Breast epithelium (tissue), 4 donors: ENCODE measurements around the gene VPS52. TPM values are rescaled to one million over a fixed set of nuclear protein-coding genes. Genes with fewer than 3 reads are reported as not detected.

Source experiments
- DNase-seq, 2 donors: peaks; one replicate each; pipeline ENCODE4 v3.0.0-alpha.2; 2019; ENCODE audit warnings: low spot score in 2 of 2
- H3K27ac ChIP-seq, 2 donors: fragments of 200-600 bp; sonication (generic) in 1 of 2; one replicate each; pipeline ENCODE4 v1.5.1; 2016 to 2019; ENCODE audit warnings: mild to moderate bottlenecking in 1 of 2
- H3K27me3 ChIP-seq, 2 donors: fragments of 200-600 bp; sonication (generic) in 1 of 2; one replicate each; pipeline versions ENCODE4 v1.5.1 to v1.6.0; 2017 to 2019; ENCODE audit warnings: control low read depth in 1 of 2, mild to moderate bottlenecking in 1 of 2
- H3K36me3 ChIP-seq: fragments of 200-600 bp; one replicate; pipeline ENCODE4 v1.5.1; 2019
- H3K4me1 ChIP-seq, 2 donors: fragments of 200-600 bp; sonication (generic); one replicate each; pipeline ENCODE4 v1.5.1; 2016 to 2019; ENCODE audit warnings: control low read depth in 1 of 2
- H3K4me3 ChIP-seq, 3 donors: fragments of 200-600 bp; sonication (generic); 1 replicate in 2 of 3; 2 replicates in 1 of 3; pipeline ENCODE4 v1.5.1; 2016 to 2019; ENCODE audit warnings: mild to moderate bottlenecking in 3 of 3, moderate library complexity in 2 of 3
- H3K9me3 ChIP-seq, 2 donors: fragments of 200-600 bp; sonication (generic) in 1 of 2; one replicate each; pipeline ENCODE4 v1.5.1; 2016 to 2019; ENCODE audit warnings: control low read depth in 1 of 2
- CTCF ChIP-seq, 3 donors: fragments of 450-650 bp; IDR thresholded peaks; one replicate each; pipeline ENCODE4 v1.5.1; 2016 to 2017; ENCODE audit warnings: antibody characterized with exemption in 3 of 3, mild to moderate bottlenecking in 3 of 3, moderate library complexity in 3 of 3
- POLR2A ChIP-seq: fragments of 450-650 bp; IDR thresholded peaks from one replicate; pipeline ENCODE4 v1.6.1; 2016; ENCODE audit warnings: antibody characterized with exemption, mild to moderate bottlenecking, moderate library complexity
- POLR2AphosphoS5 ChIP-seq, 3 donors: sonication (generic); formaldehyde crosslinking; IDR thresholded peaks; one replicate each; pipeline ENCODE4 v1.6.1; 2017; ENCODE audit warnings: antibody characterized with exemption in 3 of 3
- intact Hi-C: fragments of 100-400 bp; cut with DNase I; formaldehyde crosslinking; loops from one replicate; pipeline ENCODE4 v1.15.1; 2023; ENCODE audit warnings: low total_unique reads
- total RNA-seq, 3 donors: library from RNA; depleted of rRNA; stranded (reverse); fragments of >200 nt; gene quantifications; one replicate each; pipeline ENCODE4 v1.1.0, GENCODE V29; 2016

VPS52 gene
- total RNA-seq, 3 donors from 2014 or later: 29.4 to 55.6 (median 44.2) TPM

DNA sequence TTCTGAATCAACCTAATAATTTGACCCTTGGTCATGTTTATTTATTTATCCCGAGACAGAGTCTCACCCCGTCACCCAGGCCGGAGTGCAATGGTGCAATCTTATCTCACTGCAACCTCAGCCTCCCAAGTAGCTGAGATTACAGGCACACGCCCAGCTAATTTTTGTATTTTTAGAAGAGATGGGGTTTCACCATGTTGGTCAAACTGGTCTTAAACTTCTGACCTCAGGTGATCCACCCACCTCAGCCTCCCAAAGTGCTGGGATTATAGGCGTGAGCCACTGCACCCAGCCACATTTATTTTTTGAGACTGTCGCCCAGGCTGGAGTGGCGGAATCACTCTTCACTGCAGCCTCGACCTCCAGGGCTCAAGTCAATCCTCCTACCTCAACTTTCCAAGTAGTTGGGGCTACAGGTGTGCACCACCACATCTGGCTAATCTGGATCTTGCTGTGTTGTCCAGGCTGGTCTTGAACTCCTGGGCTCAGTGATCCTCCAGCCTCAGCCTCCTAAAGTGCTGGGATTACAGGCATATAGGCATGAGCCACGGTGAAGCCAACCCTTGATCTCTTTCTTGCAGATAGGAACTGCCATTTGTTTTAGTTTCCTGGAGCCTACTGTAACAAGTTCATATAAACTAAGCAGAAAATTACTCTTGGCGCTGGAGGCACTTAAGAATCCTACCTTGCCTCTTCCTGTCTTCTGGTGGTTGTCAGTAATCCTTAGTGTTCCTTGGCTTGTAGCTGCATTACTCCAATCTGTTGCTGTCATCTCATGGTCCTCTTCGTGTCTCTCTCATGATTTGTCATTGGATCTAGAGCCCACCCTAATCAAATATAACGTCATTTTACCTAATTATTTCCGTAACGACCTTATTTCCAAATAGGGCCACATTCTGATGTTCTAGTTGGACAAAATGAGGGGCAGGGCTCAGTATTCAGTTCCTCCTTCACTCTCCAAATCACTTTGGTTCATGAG, 2.5 kb upstream of the VPS52 start:
- no peaks in the 10 kb centered on the region for H3K9me3 ChIP-seq
- no peaks in the 10 kb centered on the region for H3K27me3 ChIP-seq
- intact Hi-C loops: no loop called here
- peak overlapping the region in 1 of 3 donors; percentile 65 for H3K4me3 ChIP-seq
- H3K36me3 ChIP-seq: no peaks in the 10 kb centered on the region
- peak overlapping the region; percentile 29 to 32 for H3K27ac ChIP-seq
- no peak for TF ChIP-seq POLR2A
- no peak for TF ChIP-seq POLR2AphosphoS5 (IDR thresholded peaks at IDR 0.05)
- TF ChIP-seq CTCF (IDR thresholded peaks at IDR 0.05): no peak
- peaks cover 0 to 39% of the 10 kb centered on the region in 2 donors for H3K4me1 ChIP-seq
- DNase-seq: no peak

DNA sequence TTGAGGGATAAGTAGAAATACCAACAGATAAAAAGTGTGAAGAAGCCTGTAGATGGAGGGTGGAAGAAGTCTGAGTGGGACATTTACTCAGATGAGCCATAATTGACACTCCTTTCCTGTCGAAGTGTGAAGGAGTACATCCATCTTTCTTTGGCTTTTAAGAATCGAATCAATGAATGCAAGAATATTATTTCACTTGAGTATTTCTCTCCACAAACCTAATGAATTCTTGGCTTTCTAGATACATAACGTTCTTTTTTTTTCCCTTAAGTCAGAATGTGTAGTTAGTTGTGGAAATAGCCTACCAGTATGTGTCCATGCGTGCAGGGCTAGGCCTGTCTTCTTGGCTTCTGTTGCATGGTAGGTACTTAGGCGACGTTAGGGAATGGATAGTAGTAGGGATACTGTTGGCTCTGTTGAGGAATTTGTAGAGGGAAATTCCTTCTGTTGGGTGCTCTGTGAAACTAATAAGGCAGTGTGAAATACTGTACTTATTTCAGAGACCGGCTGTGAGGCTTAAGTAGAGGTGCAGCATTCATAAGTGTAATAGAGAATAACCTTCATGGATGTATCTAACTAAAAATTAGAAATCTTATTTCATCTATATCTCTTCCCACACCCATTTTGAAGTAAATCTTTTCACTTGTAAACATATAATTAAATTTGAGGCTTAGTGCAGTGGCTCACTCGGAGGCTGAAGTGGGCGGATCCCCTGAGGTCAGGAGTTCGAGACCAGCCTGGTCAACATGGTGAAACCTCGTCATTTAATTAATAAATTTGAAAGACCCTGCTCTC, 1.6 kb upstream of the VPS52 start:
- H3K4me3 ChIP-seq: peak overlapping the region; percentile 65 to 74 (median 68)
- H3K36me3 ChIP-seq: peaks cover under 1% of the 10 kb centered on the region
- TF ChIP-seq CTCF (IDR thresholded peaks at IDR 0.05): no peak
- no peak for TF ChIP-seq POLR2AphosphoS5 (IDR thresholded peaks at IDR 0.05)
- TF ChIP-seq POLR2A: no peak
- DNase-seq: no peak
- H3K27ac ChIP-seq: peak overlapping the region; percentile 87 to 95
- no peaks in the 10 kb centered on the region for H3K27me3 ChIP-seq
- H3K9me3 ChIP-seq: no peaks in the 10 kb centered on the region
- peaks cover 0 to 39% of the 10 kb centered on the region in 2 donors for H3K4me1 ChIP-seq
- intact Hi-C loops: no loop called here

- TF ChIP-seq POLR2A (no peak), CTCF (IDR thresholded peaks at IDR 0.05) (no peak), POLR2AphosphoS5 (IDR thresholded peaks at IDR 0.05) (no peak)
- peaks cover 5% of the 10 kb centered on the region for H3K36me3 ChIP-seq
- peak overlapping the region; percentile 87 to 95 for H3K27ac ChIP-seq
- no peak for DNase-seq
- H3K27me3 ChIP-seq: no peaks in the 10 kb centered on the region
- H3K4me1 ChIP-seq: peaks cover 0 to 39% of the 10 kb centered on the region in 2 donors
- intact Hi-C loops: no loop called here
- H3K9me3 ChIP-seq: no peaks in the 10 kb centered on the region
- peak overlapping the region; percentile 65 to 74 (median 68) for H3K4me3 ChIP-seq
These were observed 826 bp upstream of the VPS52 start for GRCh38 chr6:33272275-33273128.

GRCh38 chr6:33271117-33271467, 584 bp downstream of the VPS52 start:
- DNase-seq: no peak
- H3K4me3 ChIP-seq: peak overlapping the region; percentile 65 to 74 (median 68)
- H3K36me3 ChIP-seq: peaks cover 9% of the 10 kb centered on the region
- intact Hi-C loops: no loop called here
- H3K4me1 ChIP-seq: peaks cover 0 to 34% of the 10 kb centered on the region in 2 donors
- H3K9me3 ChIP-seq: no peaks in the 10 kb centered on the region
- no peak for TF ChIP-seq POLR2A
- peak in 1 of 3 donors; percentile 16 for TF ChIP-seq CTCF (IDR thresholded peaks at IDR 0.05)
- H3K27ac ChIP-seq: peak overlapping the region; percentile 87 to 95
- H3K27me3 ChIP-seq: no peaks in the 10 kb centered on the region
